ENCODE results near the gene ELMO1. TPM values are rescaled to one million over a fixed set of nuclear protein-coding genes. Genes with fewer than 3 reads are reported as not detected.

Gene ELMO1
- total and polyA plus RNA-seq, 2 of the 13 experiments (the other 11 are each of a cell fraction or from before 2014, with no cell fraction given): 0.11 to 0.17 TPM

GRCh38 chr7:36949711-36950600 is 498.7 kb downstream of the ELMO1 start (continued):
- TF ChIP-seq SKI (IDR thresholded peaks at IDR 0.05; ENCODE audit: partially characterized antibody) (peak; percentile 82), ZNF652 (CRISPR knock-in tag; IDR thresholded peaks at IDR 0.05; ENCODE audit: borderline replicate concordance, low read depth) (peak; percentile 33; the same call in 1 of the 2 replicates), ZNF629 (CRISPR knock-in tag; conservative IDR thresholded peaks at IDR 0.05) (no peak), ARNT (IDR thresholded peaks at IDR 0.05) (no peak), FIP1L1 (IDR thresholded peaks at IDR 0.05; ENCODE audit: borderline replicate concordance, insufficient read depth, low read depth, low read length) (no peak), ETV5 (CRISPR knock-in tag; IDR thresholded peaks at IDR 0.05; ENCODE audit: borderline replicate concordance) (peak; percentile 22; the same call in 1 of the 2 replicates), MTF1 (CRISPR knock-in tag; IDR thresholded peaks at IDR 0.05) (no peak), ZNF143 (CRISPR knock-in tag; IDR thresholded peaks at IDR 0.05) (no peak), E2F1 (CRISPR knock-in tag; IDR thresholded peaks at IDR 0.05) (no peak), CHD2 (IDR thresholded peaks at IDR 0.05; ENCODE audit: low read depth, low read length) (no peak), YEATS4 (CRISPR knock-in tag; IDR thresholded peaks at IDR 0.05; ENCODE audit: borderline replicate concordance) (0 out of 2 replicates have a peak, but pooled peaks have one; percentile 45), ZNF891 (CRISPR knock-in tag; IDR thresholded peaks at IDR 0.05) (no peak), ZNF383 (CRISPR knock-in tag; IDR thresholded peaks at IDR 0.05; ENCODE audit: borderline replicate concordance) (no peak), ZBTB21 (CRISPR knock-in tag; IDR thresholded peaks at IDR 0.05) (no peak), PITX1 (CRISPR knock-in tag; IDR thresholded peaks at IDR 0.05) (peak; percentile 89; the same call in 1 of the 2 replicates), SIN3B (IDR thresholded peaks at IDR 0.05; ENCODE audit: low read length) (no peak), KMT2B (CRISPR knock-in tag; IDR thresholded peaks at IDR 0.05) (no peak), CAMTA2 (CRISPR knock-in tag; IDR thresholded peaks at IDR 0.05; ENCODE audit: borderline replicate concordance) (no peak), MED13 (CRISPR knock-in tag; IDR thresholded peaks at IDR 0.05) (no peak), ZNF670 (CRISPR knock-in tag; IDR thresholded peaks at IDR 0.05; ENCODE audit: borderline replicate concordance) (no peak), ZNF431 (CRISPR knock-in tag; IDR thresholded peaks at IDR 0.05; ENCODE audit: borderline replicate concordance, low read depth) (no peak), MTA3 (CRISPR knock-in tag; IDR thresholded peaks at IDR 0.05) (no peak), ZSCAN22 (CRISPR knock-in tag; IDR thresholded peaks at IDR 0.05) (no peak), GABPA (IDR thresholded peaks at IDR 0.05; ENCODE audit: low read depth, low read length) (no peak), GABPA (CRISPR knock-in tag; IDR thresholded peaks at IDR 0.05; ENCODE audit: low read depth) (peak; percentile 18; the same call in 1 of the 2 replicates), KLF11 (CRISPR knock-in tag; IDR thresholded peaks at IDR 0.05) (no peak), ZNF160 (CRISPR knock-in tag; IDR thresholded peaks at IDR 0.05) (no peak), ZNF30 (CRISPR knock-in tag; IDR thresholded peaks at IDR 0.05) (no peak), ZKSCAN1 (IDR thresholded peaks at IDR 0.05; ENCODE audit: low read length) (0 out of 2 replicates have a peak, but pooled peaks have one; percentile 55), TSC22D2 (CRISPR knock-in tag; IDR thresholded peaks at IDR 0.05; ENCODE audit: borderline replicate concordance) (no peak), TCF12 (IDR thresholded peaks at IDR 0.05) (no peak), TCF12 (CRISPR knock-in tag; IDR thresholded peaks at IDR 0.05) (peak; percentile 38; the same call in 1 of the 2 replicates), KDM6A (CRISPR knock-in tag; IDR thresholded peaks at IDR 0.05; ENCODE audit: low read depth) (0 out of 2 replicates have a peak, but pooled peaks have one; percentile 13)
- TF ChIP-seq, protein P1, sequence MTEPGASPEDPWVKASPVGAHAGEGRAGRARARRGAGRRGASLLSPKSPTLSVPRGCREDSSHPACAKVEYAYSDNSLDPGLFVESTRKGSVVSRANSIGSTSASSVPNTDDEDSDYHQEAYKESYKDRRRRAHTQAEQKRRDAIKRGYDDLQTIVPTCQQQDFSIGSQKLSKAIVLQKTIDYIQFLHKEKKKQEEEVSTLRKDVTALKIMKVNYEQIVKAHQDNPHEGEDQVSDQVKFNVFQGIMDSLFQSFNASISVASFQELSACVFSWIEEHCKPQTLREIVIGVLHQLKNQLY (CRISPR knock-in tag; IDR thresholded peaks at IDR 0.05): peak; percentile 82

All from HepG2 (cell line).